GM19372 (cell line): ENCODE results near the gene SLC29A1.
"Not testable (repeated sequence)": the region's sequence is repeated elsewhere in the genome, so short reads cannot be mapped to it uniquely, and the experiment has no call there.

ENCODE experiments used
- ATAC-seq: cut with Tn5 transposase; IDR thresholded peaks from one replicate; pipeline ENCODE4 v1.9.1; 2021; ENCODE audit warnings: mild to moderate bottlenecking, low read depth, moderate library complexity; ENCODE audit not compliant: unreplicated experiment

The SLC29A1 gene

DNA sequence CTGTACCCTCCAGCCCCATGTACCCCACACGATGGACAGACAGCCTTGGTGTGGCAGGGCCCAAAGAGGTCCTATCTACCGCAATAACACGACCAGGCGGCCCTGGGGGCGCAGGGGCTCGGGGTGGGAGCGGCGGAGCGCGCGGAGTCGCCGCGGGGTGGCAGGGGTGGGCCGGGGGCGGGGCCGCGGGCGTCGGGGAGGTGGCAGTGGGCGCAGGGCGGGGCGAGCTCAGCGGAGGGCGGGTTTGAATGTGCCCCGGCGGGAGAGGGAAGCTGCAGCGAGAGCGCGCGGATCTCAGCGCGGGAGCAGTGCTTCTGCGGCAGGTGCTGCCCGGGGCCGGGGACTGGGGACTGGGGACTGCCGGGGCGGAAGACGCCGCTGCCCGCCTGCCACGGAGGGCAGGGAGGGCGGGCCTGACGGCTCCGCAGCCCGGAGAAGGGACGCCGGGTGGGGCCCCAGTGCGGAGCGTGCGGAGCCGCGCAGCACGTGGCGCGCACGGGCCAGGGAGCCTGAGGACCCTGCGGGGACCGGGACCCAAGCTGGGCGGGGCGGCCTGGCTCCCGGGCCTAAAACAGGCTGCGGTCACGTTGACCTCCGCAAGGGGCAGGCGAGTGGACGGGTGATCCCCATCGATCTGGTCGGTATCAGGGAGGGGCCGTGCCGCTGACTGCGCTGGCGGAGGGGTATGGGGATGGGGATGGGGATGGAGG, at the start of gene SLC29A1:
SLC29A1 (plus strand) TSS at position 277 of the 710 bp plus-strand sequence. CDS start 3,719 bp downstream, outside the sequence.
- ATAC-seq: no peak

DNA sequence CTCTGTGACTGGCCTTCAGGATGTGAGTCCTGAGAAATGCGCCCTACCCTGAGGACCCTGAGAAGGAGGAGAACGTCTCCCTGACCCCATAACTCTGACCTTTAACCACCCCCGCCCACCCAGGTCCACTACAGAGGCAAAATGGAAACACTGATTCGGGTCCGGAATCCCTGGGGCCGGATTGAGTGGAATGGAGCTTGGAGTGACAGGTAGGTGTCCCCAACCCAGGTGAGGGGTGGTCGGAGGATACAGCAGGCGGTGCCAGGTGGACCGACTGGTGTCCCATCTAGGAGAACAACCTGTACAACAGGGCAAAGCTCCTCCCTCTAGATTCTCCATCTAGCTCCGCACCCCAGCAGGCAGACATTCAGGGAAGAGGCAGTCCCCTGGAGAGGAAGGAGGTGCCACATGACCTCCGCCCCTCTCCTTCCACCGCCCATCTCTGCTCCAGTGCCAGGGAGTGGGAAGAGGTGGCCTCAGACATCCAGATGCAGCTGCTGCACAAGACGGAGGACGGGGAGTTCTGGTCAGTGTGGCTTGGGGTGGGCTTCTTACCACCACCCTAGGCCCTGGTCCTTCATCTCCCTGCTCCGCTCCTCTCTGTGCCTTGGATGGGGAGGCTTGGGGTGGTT, 47.1 kb upstream of the SLC29A1 start:
- ATAC-seq: no peak

- peak; percentile 58 for ATAC-seq
Measured at GRCh38 chr6:44176762-44177509, 46.5 kb upstream of the SLC29A1 start.

- ATAC-seq: no peak
Measured at GRCh38 chr6:44177691-44178423, 45.5 kb upstream of the SLC29A1 start.

GRCh38 chr6:44178424-44179071, 44.8 kb upstream of the SLC29A1 start:
- ATAC-seq: no peak

DNA sequence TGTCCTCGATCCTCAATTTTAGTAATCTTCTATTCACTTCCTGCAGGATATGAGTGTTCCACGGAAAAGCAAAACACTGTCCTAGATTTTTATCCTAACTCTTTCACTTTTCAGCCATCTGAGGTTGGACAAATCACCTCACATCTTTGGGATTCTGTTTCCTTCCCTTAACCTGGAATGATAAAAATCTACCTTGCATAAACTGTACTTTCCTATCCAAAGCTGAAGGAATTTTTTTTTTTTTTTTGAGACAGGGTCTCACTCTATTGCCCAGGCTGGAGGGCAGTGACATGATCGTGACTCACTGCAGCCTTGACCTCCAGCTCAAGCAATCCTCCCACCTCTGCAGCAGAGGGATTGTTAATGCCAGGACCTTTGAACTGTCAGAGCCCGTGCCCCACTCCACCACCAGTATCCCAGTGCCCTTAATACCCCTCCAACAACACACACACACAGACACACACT, 44.3 kb upstream of the SLC29A1 start:
- no peak for ATAC-seq

DNA sequence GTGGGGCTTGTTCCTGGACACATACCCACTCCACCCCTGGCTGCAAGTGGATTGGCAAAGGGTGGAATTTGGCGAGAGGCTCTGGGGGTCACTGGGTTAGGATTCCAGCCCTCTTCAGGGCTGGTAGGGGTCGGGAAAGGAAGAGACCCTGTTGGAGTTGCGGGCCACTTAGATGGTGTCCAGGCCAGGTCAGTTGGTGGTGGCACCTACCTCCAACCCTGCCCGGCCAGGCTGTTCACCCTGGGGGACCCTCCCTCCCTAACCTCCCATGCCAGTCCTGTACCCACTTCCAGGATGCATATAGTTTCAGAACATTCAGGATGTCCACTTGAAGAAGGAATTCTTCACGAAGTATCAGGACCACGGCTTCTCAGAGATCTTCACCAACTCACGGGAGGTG, 43.7 kb upstream of the SLC29A1 start:
- ATAC-seq: no peak

DNA sequence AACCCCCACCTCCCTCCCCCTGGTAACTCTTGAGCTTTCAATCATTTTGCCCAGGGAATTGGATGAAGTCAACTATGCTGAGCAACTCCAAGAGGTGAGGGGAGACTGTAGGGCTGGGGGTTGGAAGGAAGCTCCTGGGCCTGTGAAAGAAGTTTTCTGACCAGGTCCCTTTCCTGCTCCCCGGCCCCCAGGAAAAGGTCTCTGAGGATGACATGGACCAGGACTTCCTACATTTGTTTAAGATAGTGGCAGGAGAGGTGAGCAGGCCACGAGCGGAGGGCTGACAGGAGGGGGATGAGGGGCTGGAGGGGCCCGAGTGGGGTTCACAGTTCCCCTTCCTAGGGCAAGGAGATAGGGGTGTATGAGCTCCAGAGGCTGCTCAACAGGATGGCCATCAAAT, 43.0 kb upstream of the SLC29A1 start:
- ATAC-seq: no peak

DNA sequence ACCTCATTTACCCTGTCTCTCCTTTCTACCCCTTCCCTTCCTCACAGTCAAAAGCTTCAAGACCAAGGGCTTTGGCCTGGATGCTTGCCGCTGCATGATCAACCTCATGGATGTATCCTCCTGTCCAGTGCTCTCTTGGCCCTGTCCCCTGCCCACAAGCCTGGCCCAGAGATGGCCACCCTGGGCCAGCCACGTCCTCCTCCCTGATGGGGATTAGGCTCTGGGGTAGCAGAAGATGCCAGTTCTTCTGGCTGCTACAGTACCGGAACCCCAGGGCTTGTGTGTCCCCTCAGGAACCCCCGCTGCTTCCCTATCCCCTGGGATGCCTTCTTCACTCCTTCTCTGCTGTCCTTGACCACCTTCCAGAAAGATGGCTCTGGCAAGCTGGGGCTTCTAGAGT, 42.5 kb upstream of the SLC29A1 start:
- no peak for ATAC-seq

GRCh38 chr6:44181784-44182183, 41.6 kb upstream of the SLC29A1 start:
- ATAC-seq: not testable (repeated sequence)

DNA sequence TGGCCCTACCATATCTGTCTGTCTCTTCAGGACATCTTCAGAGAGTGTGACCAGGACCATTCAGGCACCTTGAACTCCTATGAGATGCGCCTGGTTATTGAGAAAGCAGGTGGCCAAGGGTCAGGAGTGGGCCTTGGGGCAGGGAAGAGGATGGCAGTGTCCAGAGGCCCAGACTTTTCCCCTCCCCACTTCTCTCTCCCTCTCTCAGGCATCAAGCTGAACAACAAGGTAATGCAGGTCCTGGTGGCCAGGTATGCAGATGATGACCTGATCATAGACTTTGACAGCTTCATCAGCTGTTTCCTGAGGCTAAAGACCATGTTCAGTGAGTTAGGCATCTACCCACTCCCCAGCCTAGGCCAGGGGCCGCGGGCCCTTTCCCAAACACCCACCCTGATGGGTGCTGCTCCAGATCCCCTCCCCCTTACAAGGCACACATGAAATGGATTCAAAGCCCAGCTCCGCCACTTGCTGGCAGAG, 40.4 kb upstream of the SLC29A1 start:
- ATAC-seq: no peak

DNA sequence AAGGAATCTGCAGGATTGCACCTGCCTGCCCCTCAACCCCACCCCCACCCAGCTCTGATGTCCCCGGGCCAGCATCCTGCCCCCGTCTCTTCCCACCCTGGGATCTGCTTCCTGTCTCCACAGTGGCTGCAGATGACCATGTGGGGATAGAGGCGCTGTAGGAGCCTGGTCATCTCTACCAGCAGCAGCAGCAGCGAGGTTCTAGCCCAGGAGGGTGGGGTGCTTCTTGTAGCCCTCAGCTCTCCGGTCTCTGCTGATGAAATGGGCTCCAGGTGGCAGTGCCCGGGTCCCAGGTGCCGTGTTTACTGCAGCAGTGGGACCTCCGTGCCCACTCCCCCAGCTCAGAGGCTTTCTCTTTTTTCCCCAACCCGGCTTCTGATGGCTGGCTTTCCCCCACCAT, 39.6 kb upstream of the SLC29A1 start:
- ATAC-seq: no peak

DNA sequence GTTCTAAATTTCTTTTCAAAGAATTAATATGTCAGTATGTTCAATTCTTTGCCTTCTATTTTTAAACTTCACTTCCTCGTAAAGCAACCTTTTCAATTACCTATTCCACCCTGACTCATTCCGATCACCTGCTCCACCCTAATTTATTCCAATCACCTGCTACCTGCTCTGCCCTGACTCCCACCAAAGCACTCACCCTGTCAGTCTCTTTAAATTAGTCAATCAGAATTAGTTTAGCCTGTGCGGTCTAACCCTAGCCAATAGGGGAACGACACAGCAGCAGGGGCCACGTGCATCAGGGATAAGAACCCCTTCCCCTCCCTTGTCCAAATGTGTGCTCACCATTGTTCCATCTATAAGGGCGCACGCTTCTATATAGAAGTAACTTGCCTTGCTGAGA, 38.0 kb upstream of the SLC29A1 start:
- not testable (repeated sequence) for ATAC-seq

DNA sequence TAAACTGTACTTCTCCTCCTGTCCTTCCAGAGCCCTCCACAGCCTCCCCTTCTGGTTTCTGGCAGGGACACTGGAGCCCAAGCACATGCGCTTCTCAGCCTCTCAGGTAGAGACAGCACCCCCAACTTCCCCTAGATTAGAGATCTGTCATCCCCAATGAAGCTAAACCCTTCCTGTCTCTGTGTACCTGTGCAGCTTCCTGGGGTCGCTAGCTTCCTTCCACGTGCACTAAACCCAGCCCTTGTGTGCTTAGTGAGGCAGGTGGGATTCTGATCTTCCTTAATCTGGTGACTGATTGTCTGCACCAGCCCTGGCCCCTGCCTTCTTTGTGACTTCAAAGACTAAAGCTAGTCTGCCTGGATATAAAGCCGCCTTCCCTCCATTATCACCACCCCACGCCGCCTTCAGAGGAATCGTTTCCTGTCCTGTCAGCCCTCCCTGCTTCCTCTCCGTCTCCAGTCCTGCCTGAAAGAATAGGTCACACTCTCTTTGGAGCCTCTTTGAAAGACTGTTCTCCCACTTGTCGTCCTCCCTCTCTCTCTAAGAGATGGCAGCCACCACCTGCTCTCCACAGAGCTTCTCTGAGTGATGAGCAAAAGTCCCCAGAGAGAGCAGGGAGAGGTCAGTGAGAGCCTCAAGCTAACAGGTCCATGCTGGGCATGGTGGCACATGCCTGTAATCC, 37.3 kb upstream of the SLC29A1 start:
- no peak for ATAC-seq

- no peak for ATAC-seq
Measured at GRCh38 chr6:44186635-44187025, 36.8 kb upstream of the SLC29A1 start.

DNA sequence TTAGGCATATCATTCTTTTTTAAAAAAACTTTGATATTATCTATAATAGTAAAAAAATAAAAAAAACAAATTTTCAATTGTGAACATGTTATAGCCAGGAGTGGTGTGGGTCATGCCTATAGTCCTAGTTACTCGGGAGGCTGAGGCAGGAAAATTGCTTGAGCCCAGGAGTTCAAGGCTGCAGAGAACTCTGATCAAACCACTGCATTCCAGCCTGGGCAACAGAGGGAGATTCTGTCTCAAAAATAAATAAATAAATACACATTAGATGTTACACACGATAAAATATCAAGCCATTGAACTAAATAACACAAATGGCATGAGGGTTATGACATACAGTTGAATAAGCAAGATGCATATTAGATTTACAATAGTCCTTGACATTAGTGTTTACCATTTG, 34.6 kb upstream of the SLC29A1 start:
- ATAC-seq: no peak

DNA sequence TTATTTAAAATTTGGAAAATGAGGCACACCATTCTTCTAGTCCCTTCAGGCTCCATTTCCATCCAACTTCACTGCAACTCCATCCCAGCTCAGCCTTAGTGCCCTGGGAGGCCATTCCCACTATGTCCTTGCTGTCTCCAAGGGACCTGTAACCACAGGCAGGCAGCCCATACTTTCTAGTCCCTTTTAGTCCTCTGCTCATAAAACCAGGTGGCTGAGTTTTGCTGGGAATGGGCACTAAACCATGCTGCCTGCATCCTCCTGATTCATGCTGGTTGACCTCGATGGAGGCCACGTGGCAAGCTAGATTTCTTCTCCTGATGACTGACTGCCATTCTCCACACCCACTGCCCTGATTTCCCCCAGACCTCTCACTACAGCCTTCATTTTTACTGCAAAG, 34.1 kb upstream of the SLC29A1 start:
- no peak for ATAC-seq

DNA sequence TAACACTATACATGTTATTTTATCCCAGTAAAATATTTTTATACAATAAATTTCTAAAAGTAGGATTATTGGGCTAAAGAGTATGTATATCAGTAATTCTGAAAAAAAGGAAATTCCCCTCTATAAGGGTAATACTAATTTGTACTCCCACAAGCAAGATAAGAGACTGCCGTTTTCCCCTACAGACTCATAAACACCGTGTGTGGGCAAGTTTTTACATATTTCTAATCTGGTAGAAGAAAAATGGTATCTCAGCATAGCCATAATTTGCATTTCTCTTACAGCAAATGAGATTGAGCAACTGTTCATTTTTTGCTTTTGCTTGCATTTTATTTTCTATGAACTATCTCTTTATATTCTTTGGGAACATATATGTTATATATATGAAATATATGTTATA, 32.7 kb upstream of the SLC29A1 start:
- no peak for ATAC-seq

GRCh38 chr6:44192428-44193041, 30.9 kb upstream of the SLC29A1 start:
- no peak for ATAC-seq
